A673 (cell line): ENCODE results near the gene PPARA. TPM values are rescaled to one million over a fixed set of nuclear protein-coding genes. Genes with fewer than 3 reads are reported as not detected.

ENCODE experiments used
- BruUV-seq: library from RNA; stranded (reverse); fragments of 400-500 nt; replicated peaks from 2 replicates; lab custom pipeline; 2021; lab: Mats Ljungman, UMichigan
- CTCF ChIA-PET: fragments of 300-600 bp; sonication (Branson Sonifier 250); formaldehyde crosslinking; loops from one replicate; lab custom pipeline; 2022; ENCODE audit warnings: antibody characterized with exemption; lab: Charles Lee
- POLR2A ChIA-PET: fragments of 300-600 bp; sonication (Branson Sonifier 250); formaldehyde crosslinking; loops from one replicate; lab custom pipeline; 2022; ENCODE audit warnings: antibody characterized with exemption; ENCODE audit not compliant: low non-redundant PET; lab: Charles Lee
- DNase-seq: peaks from one replicate; pipeline ENCODE4 v3.0.0-alpha.2; 2015; ENCODE audit warnings: low spot score
- H3K27ac ChIP-seq: fragments of 200-600 bp; sonication (generic); 2 replicates; pipeline ENCODE4 v1.5.1; 2016; ENCODE audit warnings: mixed run types, low read depth, mild to moderate bottlenecking, mixed read lengths, antibody characterized with exemption, low read length; ENCODE audit not compliant: poor library complexity, severe bottlenecking
- H3K27me3 ChIP-seq: fragments of 200-600 bp; sonication (generic); replicated peaks from 2 replicates; pipeline ENCODE4 v1.6.1; 2017; ENCODE audit warnings: mixed run types, low read depth, mild to moderate bottlenecking, mixed read lengths, antibody characterized with exemption, low read length; ENCODE audit not compliant: insufficient read depth, poor library complexity
- H3K36me3 ChIP-seq: fragments of 200-600 bp; sonication (generic); 2 replicates; pipeline ENCODE4 v1.6.1; 2016; ENCODE audit warnings: mixed run types, mild to moderate bottlenecking, mixed read lengths, antibody characterized with exemption, low read length; ENCODE audit not compliant: insufficient read depth, poor library complexity, severe bottlenecking
- H3K4me1 ChIP-seq: fragments of 200-600 bp; sonication (generic); 2 replicates; pipeline ENCODE4 v1.6.1; 2017; ENCODE audit warnings: mixed run types, mild to moderate bottlenecking, mixed read lengths, antibody characterized with exemption, low read length; ENCODE audit not compliant: insufficient read depth, poor library complexity, severe bottlenecking
- H3K4me3 ChIP-seq: fragments of 200-600 bp; sonication (generic); 2 replicates; pipeline ENCODE4 v1.5.1; 2016; ENCODE audit warnings: low read depth, mixed run types, mild to moderate bottlenecking, mixed read lengths, low read length; ENCODE audit not compliant: poor library complexity, severe bottlenecking
- H3K9me3 ChIP-seq: fragments of 200-600 bp; sonication (generic); 2 replicates; pipeline ENCODE4 v1.6.1; 2016; ENCODE audit warnings: mixed run types, low read depth, mild to moderate bottlenecking, mixed read lengths, antibody characterized with exemption, low read length; ENCODE audit not compliant: poor library complexity, severe bottlenecking
- CTCF ChIP-seq: fragments of 300-800, 200-600 bp; sonication (generic); conservative IDR thresholded peaks from 2 replicates; pipeline ENCODE4 v1.5.1; 2017; ENCODE audit warnings: low read depth, mild to moderate bottlenecking, antibody characterized with exemption, low read length, moderate library complexity, mixed read lengths
- EZH2 ChIP-seq: fragments of 200-600 bp; sonication (generic); IDR thresholded peaks from 2 replicates; pipeline ENCODE4 v1.6.1; 2017; ENCODE audit warnings: borderline replicate concordance, low read depth, mild to moderate bottlenecking, mixed read lengths, antibody characterized with exemption, low read length; ENCODE audit not compliant: poor library complexity, severe bottlenecking
- intact Hi-C: fragments of 100-400 bp; cut with micrococcal nuclease; formaldehyde crosslinking; loops from one replicate; pipeline ENCODE4 v1.10.0; 2022; ENCODE audit not compliant: unreplicated experiment
- total RNA-seq: library from RNA; stranded (reverse); gene quantifications from 2 replicates; pipeline ENCODE4 v1.2.3, GENCODE V29; 2021

Gene PPARA
- total RNA-seq, 1 experiment from 2014 or later = 2.0 TPM

GRCh38 chr22:46288846-46289243, 138.5 kb downstream of the PPARA start:
- BruUV-seq = no TSS peak
- CTCF ChIA-PET = no interaction called here
- no peak overlapping the region for H3K4me3 ChIP-seq
- H3K27me3 ChIP-seq = no peaks in the 10 kb centered on the region
- TF ChIP-seq EZH2 (no peak), CTCF (no peak)
- POLR2A ChIA-PET = no interaction called here
- H3K36me3 ChIP-seq = peaks cover 5% of the 10 kb centered on the region
- DNase-seq = no peak
- H3K4me1 ChIP-seq = peaks cover 9% of the 10 kb centered on the region
- H3K27ac ChIP-seq = no peak overlapping the region
- intact Hi-C loops = no loop called here
- H3K9me3 ChIP-seq = no peaks in the 10 kb centered on the region

DNA sequence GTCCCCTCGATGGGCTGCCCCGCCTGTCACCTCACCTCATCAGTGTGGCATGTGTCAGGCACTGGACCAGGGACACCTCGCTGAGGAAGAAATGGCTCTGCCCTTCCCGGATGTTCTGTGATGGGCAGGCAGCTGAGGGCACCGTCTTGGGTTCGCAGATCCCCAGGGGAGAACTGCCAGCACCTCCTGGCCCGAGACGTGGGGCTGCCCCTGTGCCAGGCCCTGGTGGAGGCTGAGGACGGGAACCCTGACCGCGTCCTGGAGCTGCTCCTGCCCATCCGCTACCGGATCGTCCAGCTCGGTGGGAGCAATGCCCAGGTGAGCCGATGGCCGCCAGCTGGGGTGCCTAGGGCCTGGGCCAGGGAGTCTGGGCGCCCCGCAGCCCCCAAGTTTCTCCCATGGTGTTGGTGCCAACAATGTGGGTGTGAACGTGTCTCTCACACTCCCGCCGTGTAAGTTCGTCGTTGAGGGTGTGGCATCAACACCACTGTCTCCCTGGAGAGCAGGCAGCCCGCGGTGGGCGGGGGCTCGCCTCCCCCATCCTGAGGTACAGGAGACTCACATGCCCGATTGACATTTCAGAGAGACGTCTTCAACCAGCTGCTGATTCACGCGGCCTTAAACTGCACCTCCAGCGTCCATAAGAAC, 139.0 kb downstream of the PPARA start:
- intact Hi-C loops = no loop called here
- peaks cover 9% of the 10 kb centered on the region for H3K4me1 ChIP-seq
- H3K9me3 ChIP-seq = no peaks in the 10 kb centered on the region
- H3K27ac ChIP-seq = no peak overlapping the region
- no TSS peak for BruUV-seq
- ChIA-PET POLR2A (no interaction called here), CTCF (no interaction called here)
- H3K4me3 ChIP-seq = no peak overlapping the region
- peaks cover under 1% of the 10 kb centered on the region for H3K36me3 ChIP-seq
- no peak for TF ChIP-seq CTCF
- TF ChIP-seq EZH2 = no peak
- no peak for DNase-seq
- no peaks in the 10 kb centered on the region for H3K27me3 ChIP-seq

DNA sequence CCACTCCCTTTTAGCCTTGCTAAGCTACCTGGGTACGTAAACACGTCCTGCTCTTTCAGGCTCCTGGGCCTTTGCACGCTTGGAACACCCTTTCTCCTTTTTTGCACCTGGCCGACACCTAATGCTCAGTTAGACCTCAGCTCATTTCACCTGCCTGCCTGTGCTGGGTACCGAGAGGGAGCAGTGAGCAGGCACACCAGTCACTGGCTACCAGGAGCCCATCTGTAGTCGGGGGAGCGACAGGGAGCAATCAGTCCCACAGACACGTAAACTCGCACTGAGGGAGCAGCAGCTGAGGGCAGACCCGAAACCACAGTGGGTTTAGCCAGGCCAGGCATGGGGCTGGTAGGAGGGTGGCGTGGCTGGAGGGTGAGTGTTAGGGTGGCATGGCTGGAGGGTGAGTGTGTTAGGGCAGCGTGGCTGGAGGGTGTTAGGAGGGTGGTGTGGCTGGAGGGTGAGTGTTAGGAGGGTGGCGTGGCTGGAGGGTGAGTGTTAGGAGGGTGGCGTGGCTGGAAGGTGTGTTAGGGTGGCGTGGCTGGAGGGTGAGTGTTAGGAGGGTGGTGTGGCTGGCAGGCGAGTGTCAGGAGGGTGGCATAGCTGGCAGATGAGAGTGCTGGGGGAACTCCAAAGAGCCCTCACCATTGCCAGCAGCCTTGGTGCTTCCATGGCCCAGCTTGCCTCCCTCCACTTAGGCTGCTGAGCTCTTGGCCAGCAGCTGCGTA, 140.0 kb downstream of the PPARA start:
- POLR2A ChIA-PET = no interaction called here

More for the DNA sequence above, 140.0 kb downstream of the PPARA start:
- no peak overlapping the region for H3K27ac ChIP-seq
- H3K27me3 ChIP-seq = no peaks in the 10 kb centered on the region
- BruUV-seq = no TSS peak
- intact Hi-C loops = no loop called here
- no peaks in the 10 kb centered on the region for H3K36me3 ChIP-seq
- H3K9me3 ChIP-seq = no peaks in the 10 kb centered on the region
- TF ChIP-seq EZH2 = no peak
- no peak for TF ChIP-seq CTCF
- no peak for DNase-seq
- peaks cover 9% of the 10 kb centered on the region for H3K4me1 ChIP-seq
- no peak overlapping the region for H3K4me3 ChIP-seq
- CTCF ChIA-PET = no interaction called here
